Measurements from ENCODE around the gene KLHL42. TPM values are rescaled to one million over a fixed set of nuclear protein-coding genes. Genes with fewer than 3 reads are reported as not detected.
"Not testable (repeated sequence)": the region's sequence is repeated elsewhere in the genome, so short reads cannot be mapped to it uniquely, and the experiment has no call there.

KLHL42 gene
- total RNA-seq, 3 donors from 2014 or later: 11.7 to 14.3 (median 14.0) TPM

DNA sequence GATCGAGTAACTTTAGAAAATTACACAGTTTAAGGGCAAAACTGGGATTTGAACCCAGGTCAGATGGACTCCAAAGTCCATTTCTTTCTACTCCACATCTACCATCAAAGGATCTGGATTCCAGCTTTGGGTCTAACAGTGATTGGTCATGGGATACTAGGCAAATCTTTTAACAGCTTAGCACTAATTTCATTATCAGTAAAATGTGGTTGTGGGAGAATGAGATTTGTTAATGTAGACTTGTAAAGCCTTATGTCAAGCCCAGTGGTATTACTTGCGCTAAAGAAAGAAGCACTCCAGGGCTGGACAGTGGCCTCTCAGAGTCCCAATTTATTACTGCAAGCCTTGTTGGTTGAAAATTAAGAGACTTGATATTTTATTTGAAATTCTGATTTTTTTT is 65.2 kb downstream of the KLHL42 start:
- H3K27me3 Mint-ChIP-seq (ENCODE audit: low read depth): peaks cover 8% of the 10 kb centered on the region
- H3K4me1 Mint-ChIP-seq (ENCODE audit: low read depth): no peaks in the 10 kb centered on the region
- H3K4me3 Mint-ChIP-seq: no peak overlapping the region
- H3K9me3 Mint-ChIP-seq: peaks cover 10% of the 10 kb centered on the region
- DNase-seq (no peak), ATAC-seq (no peak)
- no peaks in the 10 kb centered on the region for H3K36me3 Mint-ChIP-seq (ENCODE audit: insufficient read depth)

DNA sequence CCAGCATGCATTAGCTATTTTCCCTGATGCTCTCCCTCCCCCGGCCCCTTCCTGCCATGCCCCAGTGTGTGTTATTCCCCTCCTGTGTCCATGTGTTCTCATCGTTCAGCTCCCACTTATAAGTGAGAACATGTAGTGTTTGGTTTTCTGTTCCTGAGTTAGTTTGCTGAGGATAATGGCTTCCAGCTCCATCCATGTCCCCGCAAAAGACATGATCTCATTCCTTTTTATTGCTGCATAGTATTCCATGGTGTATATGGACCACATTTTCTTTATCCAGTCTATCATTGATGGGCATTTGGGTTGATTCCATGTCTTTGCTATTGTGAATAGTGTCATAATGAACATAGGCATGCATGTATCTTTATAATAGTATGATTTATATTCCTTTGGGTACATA is 65.7 kb downstream of the KLHL42 start:
- not testable (repeated sequence) for H3K27me3 Mint-ChIP-seq (ENCODE audit: low read depth); DNase-seq; ATAC-seq; H3K4me1 Mint-ChIP-seq (ENCODE audit: low read depth); H3K4me3 Mint-ChIP-seq; H3K36me3 Mint-ChIP-seq (ENCODE audit: insufficient read depth)
- H3K9me3 Mint-ChIP-seq: peaks cover 15% of the 10 kb centered on the region

DNA sequence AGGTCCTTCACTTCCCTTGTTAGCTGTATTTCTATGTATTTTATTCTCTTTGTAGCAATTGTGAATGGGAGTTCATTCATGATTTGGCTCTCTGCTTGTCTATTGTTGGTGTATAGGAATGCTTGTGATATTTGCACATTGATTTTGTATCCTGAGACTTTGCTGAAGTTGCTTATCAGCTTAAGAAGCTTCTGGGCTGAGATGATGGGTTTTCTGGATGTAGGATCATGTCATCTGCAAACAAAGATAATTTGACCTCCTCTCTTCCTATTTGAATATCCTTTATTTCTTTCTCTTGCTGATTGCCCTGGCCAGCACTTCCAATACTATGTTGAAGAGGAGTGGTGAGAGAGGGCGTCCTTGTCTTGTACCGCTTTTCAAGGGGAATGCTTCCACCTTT is 67.3 kb downstream of the KLHL42 start:
- H3K27me3 Mint-ChIP-seq (ENCODE audit: low read depth); H3K4me3 Mint-ChIP-seq; ATAC-seq; H3K4me1 Mint-ChIP-seq (ENCODE audit: low read depth); DNase-seq; H3K36me3 Mint-ChIP-seq (ENCODE audit: insufficient read depth): not testable (repeated sequence)
- H3K9me3 Mint-ChIP-seq: peaks cover 16% of the 10 kb centered on the region

DNA sequence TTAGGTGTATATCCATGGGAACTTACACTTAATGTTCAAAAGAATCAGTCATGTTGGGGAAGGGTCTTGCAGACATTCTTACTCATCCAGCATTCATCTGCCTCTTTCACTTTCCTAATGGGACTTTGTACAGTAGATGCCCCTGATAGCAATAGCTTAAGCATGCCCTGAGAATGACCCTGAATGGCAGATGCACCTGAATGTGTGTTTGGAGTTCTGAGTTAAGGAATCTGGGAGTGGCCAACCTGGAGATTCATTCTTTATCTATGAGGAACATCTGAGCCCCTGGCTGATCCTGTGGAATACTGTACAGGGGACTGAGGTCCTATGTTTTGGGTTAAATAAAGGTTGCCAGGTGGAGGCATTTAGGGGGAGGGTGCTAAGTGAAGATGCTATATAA is 71.3 kb downstream of the KLHL42 start:
- ATAC-seq: no peak
- no peaks in the 10 kb centered on the region for H3K36me3 Mint-ChIP-seq (ENCODE audit: insufficient read depth)
- H3K4me1 Mint-ChIP-seq (ENCODE audit: low read depth): no peaks in the 10 kb centered on the region
- H3K27me3 Mint-ChIP-seq (ENCODE audit: low read depth): peaks cover 6% of the 10 kb centered on the region
- no peak for DNase-seq
- H3K4me3 Mint-ChIP-seq: no peak overlapping the region
- H3K9me3 Mint-ChIP-seq: peaks cover 16% of the 10 kb centered on the region

DNA sequence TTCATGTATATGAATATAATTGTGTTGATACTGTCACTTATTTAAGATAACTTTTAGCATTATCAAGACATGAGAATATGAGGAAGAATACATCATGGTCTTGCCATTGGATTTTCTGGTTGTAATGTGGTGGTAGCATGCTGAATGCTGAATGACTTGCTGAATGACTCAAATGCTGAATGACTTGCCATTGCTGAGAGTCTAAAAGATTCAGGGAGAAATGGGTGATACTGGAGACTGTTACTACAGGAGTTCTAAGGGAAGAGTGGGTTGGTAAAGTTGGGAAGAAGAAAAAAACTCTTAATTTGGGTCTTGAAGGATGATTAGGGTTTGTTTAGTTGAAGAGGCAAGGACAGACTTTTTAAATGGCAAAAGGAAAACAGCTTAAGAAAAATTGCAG is 72.1 kb downstream of the KLHL42 start:
- Mint-ChIP-seq H3K9me3 (peaks cover 16% of the 10 kb centered on the region), H3K4me1 (ENCODE audit: low read depth) (no peaks in the 10 kb centered on the region), H3K27me3 (ENCODE audit: low read depth) (peaks cover 6% of the 10 kb centered on the region), H3K4me3 (no peak overlapping the region), H3K36me3 (ENCODE audit: insufficient read depth) (no peaks in the 10 kb centered on the region)
- ATAC-seq (no peak), DNase-seq (no peak)

Other genes starting within 250 kb of the KLHL42 start
- under 1 TPM; 0.35 to 0.38 (median 0.37) TPM for gene REP15, start 83.8 kb upstream of the KLHL42 start, total RNA-seq
- gene MRPS35, start 69.4 kb upstream of the KLHL42 start, total RNA-seq: 10 to 100 TPM; 75.2 to 79.6 (median 79.1) TPM
- gene MANSC4, start within 50 bp of the KLHL42 start, total RNA-seq: not detected
- gene PTHLH, start 192.5 kb downstream of the KLHL42 start, total RNA-seq: under 1 TPM; 0.11 to 0.33 (median 0.18) TPM

Measured in activated T-cell treated with anti-CD3 and anti-CD28 coated beads, Interleukin-2, amount 50 U/mL, for 4 hours (primary cell).